HG03064 (cell line): ENCODE data around the gene NANOS2.
A peak's percentile ranks its signal among the peaks of the same experiment; 100 is the strongest.

Source experiments
- ATAC-seq: cut with Tn5 transposase; IDR thresholded peaks from one replicate; pipeline ENCODE4 v1.9.1; 2021; ENCODE audit warnings: low read depth; ENCODE audit not compliant: unreplicated experiment

Gene NANOS2

GRCh38 chr19:45931055-45931454 is 16.5 kb upstream of the NANOS2 start:
- no peak for ATAC-seq

DNA sequence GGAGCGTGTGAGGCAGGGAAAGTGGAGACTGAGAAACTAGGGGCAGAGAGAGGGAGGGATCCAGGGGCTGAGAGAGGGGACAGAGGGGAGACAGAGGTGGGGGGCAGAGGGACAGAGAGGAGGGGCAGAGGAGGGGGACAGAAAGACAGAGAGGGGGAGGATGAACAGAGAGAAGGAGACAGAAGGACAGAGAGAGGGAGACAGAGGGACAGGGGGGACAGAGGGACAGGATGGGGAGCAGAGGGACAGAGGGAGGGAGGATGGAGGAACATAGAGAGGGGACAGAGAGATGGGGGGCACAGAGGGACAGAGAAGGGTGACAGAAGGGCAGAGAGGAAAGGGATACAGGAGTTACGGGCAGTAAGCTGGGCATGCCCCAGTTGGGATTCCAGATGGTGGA is 14.7 kb upstream of the NANOS2 start:
- no peak for ATAC-seq

GRCh38 chr19:45927565-45928261 is 13.1 kb upstream of the NANOS2 start:
- no peak for ATAC-seq

- ATAC-seq, result no peak
These were observed 10.4 kb upstream of the NANOS2 start for GRCh38 chr19:45924891-45925447.

- no peak for ATAC-seq
These were observed 7.7 kb upstream of the NANOS2 start for GRCh38 chr19:45922281-45922680.

GRCh38 chr19:45920458-45920857 is 5.9 kb upstream of the NANOS2 start:
- ATAC-seq, result no peak

DNA sequence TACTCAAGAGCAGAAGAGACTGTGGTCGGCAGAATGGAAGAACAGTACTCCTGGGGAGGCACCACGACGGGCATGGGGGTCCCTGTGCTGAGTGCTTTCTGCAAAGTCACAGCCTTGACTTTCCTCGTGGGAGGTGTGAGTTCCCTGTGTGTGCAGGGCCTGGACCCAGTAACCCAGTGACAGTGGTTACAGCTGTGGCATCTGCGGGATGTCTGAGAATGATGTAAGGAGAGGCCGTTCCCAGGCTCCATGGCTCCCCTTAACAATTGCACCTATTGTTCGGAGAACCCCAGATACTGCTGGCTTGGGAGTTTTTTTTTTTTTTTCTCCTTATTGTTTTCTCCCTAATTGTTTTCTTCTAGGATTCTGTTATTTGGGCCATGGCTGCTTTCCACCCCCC is 5.1 kb upstream of the NANOS2 start:
- no peak for ATAC-seq

GRCh38 chr19:45918721-45919120 is 4.1 kb upstream of the NANOS2 start:
- no peak for ATAC-seq

DNA sequence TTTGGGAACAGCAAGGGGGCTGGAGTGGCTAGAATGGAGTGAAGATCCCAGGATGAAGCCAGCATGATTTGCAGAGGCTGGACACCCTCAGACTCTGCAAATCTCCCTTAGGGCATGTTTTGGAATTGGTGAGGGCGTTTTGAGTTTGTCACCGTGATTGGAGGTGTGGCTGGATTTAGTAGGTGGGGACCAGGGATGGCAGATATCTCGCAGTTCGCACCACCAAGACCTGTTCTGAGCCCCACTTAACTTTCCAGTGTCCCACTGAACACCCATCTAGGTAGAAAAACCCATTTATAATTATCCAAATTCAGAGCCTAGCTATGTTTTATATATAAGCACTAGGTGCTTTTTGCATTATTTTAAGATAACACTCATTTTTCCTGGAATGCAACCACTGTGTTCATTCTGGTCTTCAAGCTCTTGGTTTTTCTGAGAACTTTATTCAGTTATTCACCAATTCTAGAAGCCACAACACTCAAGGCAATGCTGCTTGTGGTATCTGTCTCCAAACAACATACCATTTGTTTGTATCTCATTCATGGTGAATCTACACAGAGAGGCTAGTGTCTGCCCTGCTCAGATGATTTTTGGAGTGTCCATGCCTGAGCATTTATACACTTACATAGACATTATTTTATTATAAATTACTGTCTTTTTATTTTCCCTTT is 3.0 kb upstream of the NANOS2 start:
- ATAC-seq, result no peak

GRCh38 chr19:45911291-45911690 is 3.3 kb downstream of the NANOS2 start:
- ATAC-seq, result no peak

DNA sequence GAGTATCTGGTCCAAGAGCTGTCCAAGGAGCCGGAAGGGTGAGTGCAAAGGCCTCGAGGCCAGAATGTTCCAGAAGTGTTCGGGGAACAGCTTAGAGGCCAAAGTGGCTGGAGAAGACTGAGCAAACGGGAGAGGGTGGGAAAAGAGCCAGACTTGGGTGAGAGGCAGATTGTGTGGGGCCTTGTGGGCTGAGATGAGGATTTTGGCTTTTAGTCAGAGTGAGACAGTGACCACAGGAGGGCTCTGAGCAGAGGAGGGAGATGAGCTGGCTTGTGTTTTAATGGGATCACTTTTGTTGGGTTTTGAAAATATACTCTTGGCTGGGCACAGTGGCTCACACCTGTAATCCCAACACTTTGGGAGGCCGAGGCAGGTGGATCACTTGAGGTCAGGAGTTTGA is 5.6 kb downstream of the NANOS2 start:
- ATAC-seq, result no peak

- no peak for ATAC-seq
These were observed 8.4 kb downstream of the NANOS2 start for GRCh38 chr19:45906221-45906620.

DNA sequence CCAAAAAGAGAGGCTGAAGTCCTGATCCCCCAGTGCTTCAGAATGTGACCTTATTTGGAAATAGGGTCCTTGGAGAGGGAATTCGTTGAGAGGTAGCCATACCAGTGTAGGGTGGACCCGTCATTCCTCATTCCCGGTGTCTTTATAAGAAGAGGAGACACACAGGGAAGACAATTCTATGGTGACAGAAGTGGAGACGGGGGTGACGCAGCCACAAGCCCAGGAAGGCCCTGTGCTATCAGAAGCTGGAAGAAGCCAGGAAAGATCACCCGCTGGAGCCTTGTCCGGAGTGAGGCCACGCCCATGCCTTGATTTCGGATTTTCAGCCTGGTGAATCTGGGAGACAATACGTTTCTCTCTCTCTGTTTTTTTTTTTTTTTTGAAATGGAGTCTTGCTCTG is 9.6 kb downstream of the NANOS2 start:
- no peak for ATAC-seq

GRCh38 chr19:45902651-45903625 is 11.6 kb downstream of the NANOS2 start:
- ATAC-seq, result peak; percentile 83

- no peak for ATAC-seq
These were observed 12.5 kb downstream of the NANOS2 start, which contains the start of gene MYPOP for GRCh38 chr19:45901912-45902650. Gene MYPOP, minus strand, starts transcription at chr19:45902613. Its CDS starts 840 bp downstream, at chr19:45901773.

DNA sequence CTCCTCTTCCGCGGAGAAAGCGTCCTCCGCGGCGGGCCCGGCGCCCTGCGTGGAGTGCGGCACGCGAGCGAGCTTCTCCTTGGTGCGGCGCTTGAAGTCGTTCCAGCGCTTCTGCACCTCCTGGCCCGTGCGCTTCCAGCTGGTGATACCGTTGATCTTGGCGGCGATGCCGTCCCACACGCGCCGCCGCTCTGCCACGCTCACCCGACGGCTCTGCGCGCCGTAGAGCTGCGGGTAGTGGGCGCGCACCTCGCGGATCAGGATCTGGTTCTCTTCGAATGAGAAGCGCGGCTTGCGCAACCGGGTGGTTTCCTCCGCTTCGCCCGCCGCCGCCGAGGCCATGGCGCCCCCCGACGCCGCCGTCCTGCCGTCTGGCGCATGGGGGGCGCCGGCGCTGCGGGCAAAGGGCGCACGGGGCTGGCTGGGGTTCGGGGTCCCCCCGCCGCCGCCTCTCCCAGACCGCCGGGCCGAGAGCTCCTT is 13.1 kb downstream of the NANOS2 start:
- ATAC-seq, result no peak

GRCh38 chr19:45900738-45901431 is 13.7 kb downstream of the NANOS2 start:
- ATAC-seq, result no peak

DNA sequence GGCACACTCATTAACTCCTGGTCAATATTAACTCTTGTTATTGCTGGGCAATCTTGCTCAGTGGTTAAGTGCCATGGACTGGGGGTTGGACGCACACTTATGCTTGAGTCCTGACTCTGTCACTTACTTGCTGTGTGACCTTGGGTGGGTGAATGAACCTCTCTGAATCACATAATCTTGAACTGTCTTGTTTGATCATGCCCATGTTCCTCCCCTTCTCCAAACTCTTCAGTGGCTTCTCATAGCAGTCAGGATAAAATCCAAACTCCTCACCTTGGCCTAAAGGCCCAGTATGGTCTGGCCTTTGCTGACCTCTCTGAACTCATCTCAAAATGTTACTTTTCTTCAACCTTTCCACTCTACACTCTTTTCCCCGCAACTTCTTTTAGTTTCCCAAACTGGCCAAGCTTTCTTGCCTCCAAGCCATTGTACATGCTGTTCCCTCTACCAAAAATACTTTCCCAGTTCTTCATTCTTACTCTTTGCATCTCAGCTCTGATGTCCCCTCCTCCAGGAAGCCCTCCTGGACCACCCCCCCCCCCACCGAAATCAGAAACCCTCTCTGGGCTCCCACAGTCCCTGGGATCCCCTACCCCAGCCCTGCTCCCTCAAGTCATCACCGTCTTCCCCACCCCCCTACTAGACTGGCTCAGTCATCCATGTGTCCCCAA is 14.5 kb downstream of the NANOS2 start:
- ATAC-seq, result no peak

GRCh38 chr19:45899253-45899652 is 15.3 kb downstream of the NANOS2 start:
- ATAC-seq, result no peak
